GM20000 (cell line): ENCODE results near the gene POLR1E.
"Not testable (repeated sequence)": the region's sequence is repeated elsewhere in the genome, so short reads cannot be mapped to it uniquely, and the experiment has no call there.

Experiments
- DNase-seq: peaks from one replicate; pipeline ENCODE4 v3.0.0; 2012; ENCODE audit warnings: low spot score
- TF ChIP-seq, protein P1 (sequence below): IDR thresholded peaks from 2 replicates; pipeline ENCODE4 v1.5.1; 2012; ENCODE audit warnings: mild to moderate bottlenecking, control low read depth; ENCODE audit errors: extremely low read depth, missing control alignments

The POLR1E gene

DNA sequence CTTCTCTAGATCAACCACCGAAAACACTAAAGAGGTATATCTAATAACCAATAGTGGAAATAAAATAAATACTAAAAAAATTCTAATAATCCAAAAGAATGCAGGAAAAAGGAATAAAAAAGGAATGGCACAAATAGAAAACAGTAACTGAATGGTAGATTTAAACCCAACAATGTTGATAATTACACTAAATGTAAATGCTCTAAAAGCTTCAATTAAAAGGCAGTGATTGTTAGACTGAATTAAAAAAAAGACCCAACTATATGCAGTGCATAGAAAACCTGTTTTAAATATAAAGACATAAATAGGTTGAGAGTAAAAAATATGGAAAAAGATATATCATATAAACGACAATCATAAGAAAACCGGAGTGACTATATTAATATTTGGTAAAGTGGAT, 11.3 kb upstream of the POLR1E start:
- no peak for DNase-seq
- TF ChIP-seq, protein P1, sequence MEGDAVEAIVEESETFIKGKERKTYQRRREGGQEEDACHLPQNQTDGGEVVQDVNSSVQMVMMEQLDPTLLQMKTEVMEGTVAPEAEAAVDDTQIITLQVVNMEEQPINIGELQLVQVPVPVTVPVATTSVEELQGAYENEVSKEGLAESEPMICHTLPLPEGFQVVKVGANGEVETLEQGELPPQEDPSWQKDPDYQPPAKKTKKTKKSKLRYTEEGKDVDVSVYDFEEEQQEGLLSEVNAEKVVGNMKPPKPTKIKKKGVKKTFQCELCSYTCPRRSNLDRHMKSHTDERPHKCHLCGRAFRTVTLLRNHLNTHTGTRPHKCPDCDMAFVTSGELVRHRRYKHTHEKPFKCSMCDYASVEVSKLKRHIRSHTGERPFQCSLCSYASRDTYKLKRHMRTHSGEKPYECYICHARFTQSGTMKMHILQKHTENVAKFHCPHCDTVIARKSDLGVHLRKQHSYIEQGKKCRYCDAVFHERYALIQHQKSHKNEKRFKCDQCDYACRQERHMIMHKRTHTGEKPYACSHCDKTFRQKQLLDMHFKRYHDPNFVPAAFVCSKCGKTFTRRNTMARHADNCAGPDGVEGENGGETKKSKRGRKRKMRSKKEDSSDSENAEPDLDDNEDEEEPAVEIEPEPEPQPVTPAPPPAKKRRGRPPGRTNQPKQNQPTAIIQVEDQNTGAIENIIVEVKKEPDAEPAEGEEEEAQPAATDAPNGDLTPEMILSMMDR: no peak

DNA sequence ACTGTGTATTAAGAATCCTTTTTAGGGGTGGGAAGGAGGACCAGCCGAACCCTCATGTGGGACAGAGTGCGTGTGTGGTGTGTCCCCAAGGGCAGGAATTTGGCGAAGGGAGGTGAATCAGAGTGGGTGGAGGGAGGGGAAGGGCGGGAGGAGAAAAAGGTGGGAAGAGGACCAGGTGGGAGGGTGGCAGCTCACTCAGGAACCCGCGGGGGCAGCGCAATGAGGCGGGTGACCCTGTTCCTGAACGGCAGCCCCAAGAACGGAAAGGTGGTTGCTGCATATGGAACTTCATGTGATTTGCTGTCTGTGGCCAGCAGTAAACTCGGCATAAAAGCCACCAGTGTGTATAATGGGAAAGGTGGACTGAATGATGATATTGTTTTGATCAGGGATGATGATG, 8.8 kb upstream of the POLR1E start:
- TF ChIP-seq, protein P1: no peak
- DNase-seq: no peak

DNA sequence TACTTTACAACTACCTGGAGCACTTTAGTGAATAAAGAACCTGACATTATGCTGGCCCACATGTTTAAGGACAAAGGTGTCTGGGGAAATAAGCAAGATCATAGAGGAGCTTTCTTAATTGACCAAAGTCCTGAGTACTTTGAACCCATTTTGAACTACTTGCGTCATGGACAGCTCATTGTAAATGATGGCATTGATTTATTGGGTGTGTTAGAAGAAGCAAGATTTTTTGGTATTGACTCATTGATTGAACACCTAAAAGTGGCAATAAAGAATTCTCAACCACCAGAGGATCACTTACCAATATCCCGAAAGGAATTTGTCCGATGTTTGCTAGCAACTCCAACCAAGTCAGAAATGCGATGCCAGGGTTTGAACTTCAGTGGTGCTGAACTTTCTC, 8.3 kb upstream of the POLR1E start:
- DNase-seq: not testable (repeated sequence)

DNA sequence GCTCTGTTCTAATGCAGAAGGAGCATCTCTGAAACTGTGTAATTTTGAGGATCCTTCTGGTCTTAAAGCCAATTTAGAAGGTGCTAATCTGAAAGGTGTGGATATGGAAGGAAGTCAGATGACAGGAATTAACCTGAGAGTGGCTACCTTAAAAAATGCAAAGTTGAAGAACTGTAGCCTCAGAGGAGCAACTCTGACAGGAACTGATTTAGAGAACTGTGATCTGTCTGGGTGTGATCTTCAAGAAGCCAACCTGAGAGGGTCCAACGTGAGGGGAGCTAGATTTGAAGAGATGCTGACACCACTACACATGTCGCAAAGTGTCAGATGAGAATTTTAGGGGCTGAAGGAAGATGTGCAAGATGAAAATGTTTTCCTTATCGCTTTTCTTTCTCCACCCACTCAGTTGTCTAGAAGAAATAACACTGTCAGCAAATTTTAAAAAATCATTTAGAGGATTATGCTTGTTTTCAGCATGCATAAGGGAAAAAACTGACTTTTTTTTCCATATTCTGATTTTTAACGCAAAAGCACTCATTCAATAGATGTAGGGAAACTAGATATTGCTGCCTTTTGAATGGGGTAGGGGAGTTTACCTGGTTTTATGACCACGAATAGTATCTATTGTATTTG, 7.6 kb upstream of the POLR1E start:
- DNase-seq: not testable (repeated sequence)

DNA sequence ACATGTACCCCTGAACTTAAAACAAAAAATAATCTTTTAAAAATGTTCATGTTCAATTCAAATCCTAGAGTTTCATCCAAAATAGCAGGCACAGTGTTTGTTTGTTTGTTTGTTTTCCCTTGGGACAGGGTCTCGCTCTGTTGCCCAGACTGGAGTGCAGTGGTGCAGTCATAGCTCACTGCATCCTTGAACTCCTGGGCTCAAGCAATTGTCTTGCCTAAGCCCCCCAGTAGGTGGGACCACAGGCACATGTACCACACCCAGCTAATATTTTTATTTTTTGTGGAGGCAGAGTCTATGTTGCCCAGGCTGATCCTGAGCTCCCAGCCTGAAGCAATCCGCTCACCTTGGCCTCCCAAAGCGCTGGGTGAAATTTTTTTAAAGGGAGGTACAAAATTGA, 5.0 kb upstream of the POLR1E start:
- DNase-seq: no peak
- TF ChIP-seq, protein P1: no peak

DNA sequence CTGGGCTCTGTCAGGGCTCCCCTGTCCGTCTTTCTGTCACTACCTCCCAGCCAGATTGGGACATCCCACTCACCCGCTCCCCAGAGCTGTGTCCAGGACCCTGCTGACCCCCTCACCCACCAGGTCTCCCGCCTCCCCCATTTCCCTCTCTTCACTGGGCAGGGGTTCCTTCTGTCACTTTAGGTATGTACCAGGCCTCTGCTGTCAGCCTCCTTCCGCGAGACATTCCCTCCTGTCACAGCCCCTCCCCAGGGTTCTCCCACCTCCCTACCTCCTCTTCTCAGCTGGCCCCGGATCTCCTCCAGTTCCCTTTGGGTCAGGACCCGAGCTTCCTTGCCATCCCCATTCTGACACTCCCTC, 488 bp downstream of the POLR1E start:
- DNase-seq: no peak
- TF ChIP-seq, protein P1: no peak

DNA sequence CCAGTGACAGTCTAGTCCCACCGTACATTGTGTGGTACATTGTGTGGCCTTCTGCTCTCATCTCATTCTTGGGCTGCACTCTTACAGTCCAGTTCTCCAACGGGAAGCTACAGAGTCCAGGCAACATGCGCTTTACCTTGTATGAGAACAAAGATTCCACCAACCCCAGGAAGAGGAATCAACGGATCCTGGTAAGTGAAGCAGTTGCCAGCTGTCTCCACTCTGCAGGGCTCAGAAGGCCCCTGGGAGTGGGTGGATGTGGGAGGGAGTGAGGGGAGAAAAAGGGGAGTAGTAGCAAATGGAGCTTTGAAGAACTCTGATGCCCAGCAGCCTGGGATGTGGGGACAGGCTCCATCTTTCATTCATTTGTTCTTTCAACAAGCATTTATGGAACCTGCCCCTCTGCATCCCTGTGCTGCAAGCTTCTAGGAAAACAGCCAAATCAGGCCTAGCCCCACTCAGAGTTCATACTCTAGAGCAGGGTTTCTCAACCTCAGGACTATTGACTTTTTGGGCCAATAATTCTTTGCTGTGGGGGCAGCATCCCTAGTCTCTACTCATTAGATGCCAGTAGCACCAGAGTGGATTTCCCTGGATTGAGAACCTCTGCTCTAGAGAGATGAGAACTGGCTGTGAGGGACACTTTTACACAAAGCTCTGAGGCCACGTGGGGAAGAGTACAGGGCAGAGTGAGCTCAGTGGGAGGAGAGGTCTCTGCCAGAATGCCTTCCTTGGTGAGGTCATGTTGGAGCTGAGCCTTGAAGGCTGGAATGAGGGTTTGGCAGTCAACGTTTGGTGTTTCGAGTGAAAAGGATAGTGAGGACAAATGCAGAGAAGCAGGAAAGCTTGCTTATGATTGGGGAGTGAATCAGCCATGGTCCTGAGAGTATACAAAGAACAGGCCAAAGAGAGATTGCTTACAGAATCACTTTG, 1.1 kb downstream of the POLR1E start:
- DNase-seq: no peak
- TF ChIP-seq, protein P1: no peak

DNA sequence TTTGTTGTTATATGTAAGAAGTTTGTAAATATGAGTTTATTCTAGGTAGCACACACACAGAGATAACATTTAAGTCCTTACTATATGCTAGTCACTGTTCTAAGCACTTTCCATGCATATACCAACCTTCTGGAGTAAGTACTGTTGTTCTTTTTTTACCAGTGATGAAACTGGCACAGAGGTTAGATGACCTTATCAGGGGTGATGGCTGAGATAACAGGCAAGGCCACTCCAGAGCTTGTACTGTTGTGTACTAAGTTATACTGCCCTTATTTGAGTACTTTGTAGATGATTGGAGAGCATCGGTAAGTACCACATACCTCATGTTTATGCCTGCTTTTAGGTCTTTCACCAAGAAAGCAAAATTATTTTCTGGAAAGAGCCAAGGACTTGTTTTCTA, 6.2 kb downstream of the POLR1E start:
- TF ChIP-seq, protein P1: no peak

More for the DNA sequence above, 6.2 kb downstream of the POLR1E start:
- DNase-seq: no peak
